NCI-H774 (cell line): Measurements from ENCODE around the gene LRRC58.
A peak's percentile ranks its signal among the peaks of the same experiment; 100 is the strongest.
"Not testable (repeated sequence)": the region's sequence is repeated elsewhere in the genome, so short reads cannot be mapped to it uniquely, and the experiment has no call there.

Experiments
- DNase-seq: peaks from one replicate; lab custom pipeline; 2025; lab: John Stamatoyannopoulos, UW

LRRC58 gene

DNA sequence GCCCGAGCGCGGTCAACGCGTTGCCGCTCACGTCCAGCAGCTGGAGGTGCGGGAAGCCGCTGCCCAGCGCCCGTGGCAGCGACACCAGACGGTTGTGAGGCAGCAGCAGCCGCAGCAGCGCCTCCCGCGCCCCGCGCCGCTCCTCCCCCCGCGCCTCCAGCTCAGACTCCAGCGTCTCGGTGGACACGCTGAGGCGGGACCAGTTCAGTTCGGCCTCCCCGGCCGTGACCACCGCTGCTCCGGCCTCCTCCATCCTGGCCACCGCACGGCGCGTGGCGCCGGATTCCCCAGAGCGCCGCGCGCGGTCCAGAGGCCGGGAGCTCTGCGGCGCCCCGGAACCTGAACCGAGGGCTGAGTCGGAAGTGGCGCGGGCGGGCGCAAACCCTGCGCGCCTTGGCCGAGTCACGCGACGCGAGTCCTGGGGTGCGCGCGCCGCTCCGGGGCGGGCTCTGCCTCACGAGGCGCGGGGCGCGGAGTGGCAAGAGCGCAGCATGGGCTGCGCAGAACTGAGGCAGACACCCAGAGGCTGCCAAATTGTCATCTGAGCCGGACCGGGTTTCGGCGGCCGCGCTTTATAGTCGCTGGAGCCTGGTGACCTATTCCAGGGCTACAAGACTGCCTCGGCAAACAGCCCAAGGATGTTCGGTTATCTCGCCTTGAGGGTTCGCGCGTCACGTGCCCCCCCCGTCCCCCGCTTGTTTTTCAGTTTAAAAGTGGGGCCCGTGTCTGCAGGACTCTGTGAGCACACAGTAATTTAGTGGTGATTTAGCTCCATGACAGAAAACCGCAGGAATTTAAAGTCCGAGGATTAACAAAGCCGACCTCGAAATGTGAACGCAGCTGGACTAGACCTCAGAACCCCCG, at the start of gene LRRC58:
LRRC58 (minus strand) TSS at position 364 of the 864 bp plus-strand sequence; CDS start at position 253, 111 bp downstream.
- peak; percentile 79 for DNase-seq

GRCh38 chr3:120396469-120396868, 47.3 kb upstream of the LRRC58 start:
- no peak for DNase-seq

DNA sequence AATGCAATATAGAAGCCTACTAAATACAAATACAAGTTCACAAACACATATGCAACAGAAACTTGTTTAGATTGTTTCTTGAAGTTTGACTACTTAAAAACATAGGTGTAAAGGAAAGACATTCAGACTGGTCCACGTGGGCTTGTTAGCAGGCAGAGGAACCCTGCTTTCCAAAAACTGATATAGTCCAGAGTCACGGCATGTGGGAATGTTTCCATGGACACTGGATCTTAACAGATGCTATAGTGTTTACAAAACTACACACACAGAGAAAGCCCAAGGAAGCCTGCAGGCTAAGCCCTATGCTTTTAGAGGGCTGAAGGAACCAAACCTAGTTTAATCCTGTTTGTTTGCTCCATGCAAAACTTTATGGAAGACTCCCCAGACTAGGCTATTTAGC, 45.2 kb upstream of the LRRC58 start:
- DNase-seq, result no peak

DNA sequence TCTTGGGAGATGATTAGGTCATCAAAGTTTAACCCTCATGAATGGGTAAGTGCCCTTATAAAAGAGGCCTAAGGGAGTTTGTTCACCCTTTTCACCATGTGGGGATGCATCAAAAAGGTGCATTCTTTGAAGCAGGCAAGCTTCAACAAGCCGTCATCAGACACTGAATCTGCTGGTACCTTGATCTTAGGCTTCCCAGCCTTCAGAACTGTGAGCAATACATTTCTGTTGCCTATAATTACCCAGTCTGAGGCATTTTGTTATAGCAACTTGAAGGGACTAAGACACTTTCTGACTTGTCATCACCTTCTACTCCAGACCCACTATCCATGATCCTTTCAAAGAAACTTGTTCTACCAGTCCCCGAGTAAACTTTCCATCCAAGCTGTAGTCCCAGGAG, 44.6 kb upstream of the LRRC58 start:
- no peak for DNase-seq

DNA sequence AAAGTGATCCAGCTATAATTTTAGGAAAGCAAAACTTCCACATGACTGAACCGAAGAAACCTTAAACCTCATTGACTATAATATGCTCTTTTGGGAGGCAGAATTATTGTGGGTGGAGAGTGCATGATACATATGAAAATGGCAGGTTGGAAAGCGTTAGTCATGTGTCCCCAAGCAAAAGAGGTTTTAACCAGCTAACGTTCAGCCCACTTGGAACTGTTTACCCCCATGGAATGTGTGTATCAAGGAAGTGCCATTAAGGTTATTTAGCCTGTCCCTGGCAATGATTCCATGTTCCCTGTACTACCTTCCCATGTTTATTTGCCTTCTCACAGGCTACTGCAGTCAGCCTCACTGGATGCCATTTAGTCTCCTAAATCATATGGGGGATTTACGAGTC, 44.1 kb upstream of the LRRC58 start:
- no peak for DNase-seq

GRCh38 chr3:120382941-120383447, 33.8 kb upstream of the LRRC58 start:
- no peak for DNase-seq

DNA sequence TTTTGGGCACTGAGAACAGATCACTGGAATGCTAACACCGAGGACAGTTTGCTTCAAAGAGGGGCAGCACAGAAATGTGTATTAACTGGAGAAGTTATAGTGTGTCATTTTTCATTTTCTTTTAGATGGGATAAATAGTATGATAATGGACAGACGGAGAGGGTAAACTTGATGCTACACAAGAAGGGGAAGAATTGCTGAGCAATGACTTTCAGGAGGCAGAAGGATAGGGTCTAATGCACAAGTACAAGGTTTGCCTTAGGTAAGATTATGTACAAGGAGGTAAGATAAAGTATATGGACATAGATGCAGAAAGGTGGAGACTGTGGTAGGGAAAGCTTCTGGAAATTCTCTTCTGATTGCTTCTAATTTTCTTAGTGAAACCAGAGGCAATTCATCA, 32.3 kb upstream of the LRRC58 start:
- DNase-seq, result no peak

- DNase-seq, result not testable (repeated sequence)
These were observed 28.8 kb upstream of the LRRC58 start for GRCh38 chr3:120377948-120378347.

GRCh38 chr3:120370463-120370862, 21.3 kb upstream of the LRRC58 start:
- DNase-seq, result no peak

GRCh38 chr3:120369037-120369467, 19.9 kb upstream of the LRRC58 start:
- no peak for DNase-seq

- DNase-seq, result no peak
These were observed 19.0 kb upstream of the LRRC58 start for GRCh38 chr3:120368172-120368571.

DNA sequence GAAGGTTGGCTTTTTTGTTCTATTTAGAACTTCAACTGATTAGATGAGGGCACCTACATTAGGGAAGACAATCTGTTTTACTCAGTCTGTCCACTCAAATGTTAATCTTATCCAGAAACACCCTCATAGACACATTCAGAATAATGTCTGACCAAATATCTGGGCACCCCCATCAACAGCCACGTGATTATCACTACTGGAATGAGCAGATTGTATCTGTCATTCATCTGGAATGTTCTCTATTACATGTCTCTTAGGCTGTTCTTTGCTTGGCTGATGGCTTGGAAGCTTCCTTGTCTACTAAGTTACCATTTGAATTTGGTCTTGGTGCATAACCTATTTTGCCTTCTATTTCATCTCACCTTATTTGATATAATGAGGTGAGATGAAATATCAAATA, 15.7 kb upstream of the LRRC58 start:
- no peak for DNase-seq

- DNase-seq, result no peak
These were observed 14.9 kb upstream of the LRRC58 start for GRCh38 chr3:120364101-120364500.

DNA sequence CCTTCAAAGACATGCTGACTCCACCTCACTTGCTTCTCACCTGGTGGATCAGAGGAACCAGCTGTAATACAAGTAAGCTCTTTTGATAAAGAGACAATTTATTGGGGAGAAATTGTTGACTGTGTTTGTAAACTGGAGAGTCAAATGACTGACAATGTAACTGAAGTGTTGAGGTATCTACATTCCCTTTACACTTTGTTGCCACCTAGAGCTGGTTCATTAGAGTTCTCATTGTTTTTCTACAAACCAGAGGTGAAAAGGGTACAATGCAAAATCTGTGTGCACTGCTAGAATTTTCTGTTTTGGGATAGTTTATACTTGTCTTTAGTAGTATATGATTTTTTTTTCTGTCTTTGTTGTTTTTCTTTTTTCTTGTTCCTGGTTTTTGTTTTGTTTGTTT, 8.7 kb upstream of the LRRC58 start:
- no peak for DNase-seq

GRCh38 chr3:120355486-120355885, 6.3 kb upstream of the LRRC58 start:
- no peak for DNase-seq

- no peak for DNase-seq
These were observed 4.3 kb upstream of the LRRC58 start for GRCh38 chr3:120353463-120353862.

GRCh38 chr3:120352017-120352416, 2.9 kb upstream of the LRRC58 start:
- DNase-seq, result no peak

DNA sequence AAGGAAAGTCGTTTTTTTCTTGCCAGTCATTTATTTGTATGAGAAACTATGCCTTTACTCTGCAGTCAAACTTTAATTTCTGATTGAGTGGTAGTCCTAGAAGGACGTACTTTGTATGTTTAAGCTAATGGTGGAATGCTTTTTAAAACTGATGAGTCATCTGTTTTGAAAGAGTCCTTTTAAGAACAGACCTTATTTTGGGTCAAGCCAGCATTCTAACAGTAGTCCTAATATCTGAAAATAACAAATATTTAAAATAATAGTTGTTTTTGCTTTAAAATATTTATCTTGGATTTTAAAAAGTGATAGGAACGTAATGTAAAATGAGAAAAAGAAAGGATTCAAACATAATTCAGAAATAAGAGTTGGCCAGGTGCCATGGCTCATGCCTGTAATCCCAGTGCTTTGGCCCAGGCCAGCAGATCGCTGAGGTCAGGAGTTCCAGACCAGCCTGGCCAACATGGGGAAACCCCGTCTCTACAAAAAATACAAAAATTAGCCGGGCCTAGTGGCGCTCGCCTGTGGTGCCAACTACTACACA, 1.3 kb upstream of the LRRC58 start:
- no peak for DNase-seq

GRCh38 chr3:120349855-120350125, 636 bp upstream of the LRRC58 start:
- DNase-seq, result no peak

- DNase-seq, result peak; percentile 14
These were observed 826 bp downstream of the LRRC58 start for GRCh38 chr3:120348065-120348990.

DNA sequence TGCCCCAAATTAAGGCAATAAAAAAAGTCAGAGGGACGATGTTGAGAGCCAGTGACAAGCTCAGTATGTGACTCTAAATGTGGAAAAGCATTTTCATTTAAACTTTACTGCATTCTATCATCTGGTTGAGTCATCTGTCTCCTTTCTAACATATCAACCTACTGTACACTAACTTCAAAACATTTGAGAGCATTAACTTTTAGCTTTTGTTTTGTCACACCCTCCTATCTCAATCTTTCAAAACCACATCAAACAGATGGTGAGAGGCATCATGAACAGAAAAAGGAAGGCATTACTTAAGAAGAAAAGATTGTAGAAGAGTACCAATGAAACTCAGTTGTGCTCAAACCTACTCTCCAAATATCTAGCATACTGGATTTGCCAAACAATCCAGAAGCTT, 4.8 kb downstream of the LRRC58 start:
- DNase-seq, result no peak

- no peak for DNase-seq
These were observed 7.4 kb downstream of the LRRC58 start for GRCh38 chr3:120341658-120342346.
